Loucy (cell line): ENCODE results near the gene CCDC171.

Experiments
- EZH2phosphoT487 ChIP-seq: fragments of 200-600 bp; IDR thresholded peaks from 2 replicates; pipeline ENCODE4 v1.6.1; 2018; ENCODE audit warnings: antibody characterized with exemption, mild to moderate bottlenecking, moderate library complexity, borderline replicate concordance
- TF ChIP-seq, protein P1 (sequence below): fragments of 200-600 bp; sonication (generic); conservative IDR thresholded peaks from 2 replicates; pipeline ENCODE4 v1.5.1; 2014; ENCODE audit warnings: mild to moderate bottlenecking, antibody characterized with exemption, low read length

DNA sequence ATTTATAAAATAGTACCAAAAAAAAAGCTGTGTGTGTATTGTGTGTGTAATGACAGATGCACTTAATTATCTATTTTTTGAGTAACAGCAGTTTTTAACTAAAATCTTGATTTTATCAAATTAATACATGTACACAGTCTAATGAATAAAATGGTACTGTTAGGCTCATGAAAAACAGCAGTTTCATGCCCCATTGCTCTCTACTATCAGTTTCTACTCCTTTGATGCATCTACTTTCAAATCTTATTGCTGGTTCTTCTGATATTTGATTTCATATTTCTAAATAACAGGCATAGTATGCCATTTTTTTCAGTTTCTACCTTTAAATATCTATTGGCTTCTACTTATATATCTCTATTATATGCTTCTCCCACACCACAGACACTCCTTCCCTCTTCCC lies 117.4 kb downstream of the CCDC171 start:
- TF ChIP-seq, protein P1, sequence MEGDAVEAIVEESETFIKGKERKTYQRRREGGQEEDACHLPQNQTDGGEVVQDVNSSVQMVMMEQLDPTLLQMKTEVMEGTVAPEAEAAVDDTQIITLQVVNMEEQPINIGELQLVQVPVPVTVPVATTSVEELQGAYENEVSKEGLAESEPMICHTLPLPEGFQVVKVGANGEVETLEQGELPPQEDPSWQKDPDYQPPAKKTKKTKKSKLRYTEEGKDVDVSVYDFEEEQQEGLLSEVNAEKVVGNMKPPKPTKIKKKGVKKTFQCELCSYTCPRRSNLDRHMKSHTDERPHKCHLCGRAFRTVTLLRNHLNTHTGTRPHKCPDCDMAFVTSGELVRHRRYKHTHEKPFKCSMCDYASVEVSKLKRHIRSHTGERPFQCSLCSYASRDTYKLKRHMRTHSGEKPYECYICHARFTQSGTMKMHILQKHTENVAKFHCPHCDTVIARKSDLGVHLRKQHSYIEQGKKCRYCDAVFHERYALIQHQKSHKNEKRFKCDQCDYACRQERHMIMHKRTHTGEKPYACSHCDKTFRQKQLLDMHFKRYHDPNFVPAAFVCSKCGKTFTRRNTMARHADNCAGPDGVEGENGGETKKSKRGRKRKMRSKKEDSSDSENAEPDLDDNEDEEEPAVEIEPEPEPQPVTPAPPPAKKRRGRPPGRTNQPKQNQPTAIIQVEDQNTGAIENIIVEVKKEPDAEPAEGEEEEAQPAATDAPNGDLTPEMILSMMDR, result no peak
- TF ChIP-seq EZH2phosphoT487, result no peak
